Lung (tissue), 12 donors: Measurements from ENCODE around the gene ZDHHC7. TPM values are rescaled to one million over a fixed set of nuclear protein-coding genes. Genes with fewer than 3 reads are reported as not detected.

Source experiments
- ATAC-seq: fragments of 200-7000 bp; cut with Tn5 transposase; one replicate; pipeline ENCODE4 v1.9.1; 2020; ENCODE audit warnings: moderate number of reproducible peaks; ENCODE audit not compliant: insufficient read depth, low FRiP score
- DNase-seq, 3 donors: peaks; one replicate each; pipeline ENCODE4 v3.0.0-alpha.2; 2013 to 2017
- H3K27ac ChIP-seq, 2 donors: one replicate each; pipeline ENCODE4 v1.5.1; 2013; ENCODE audit warnings: mild to moderate bottlenecking in 2 of 2, moderate library complexity in 2 of 2, control low read depth in 1 of 2, inconsistent platforms in 1 of 2, low read depth in 1 of 2, low read length in 1 of 2
- H3K27me3 ChIP-seq, 3 donors: one replicate each; pipeline ENCODE4 v1.5.1; 2013; ENCODE audit warnings: low read length in 2 of 3; ENCODE audit not compliant: control insufficient read depth in 3 of 3, insufficient read depth in 3 of 3
- H3K36me3 ChIP-seq, 4 donors: one replicate each; pipeline ENCODE4 v1.5.1; 2013; ENCODE audit warnings: low read length in 4 of 4, mild to moderate bottlenecking in 1 of 4, moderate library complexity in 1 of 4; ENCODE audit not compliant: control insufficient read depth in 4 of 4, insufficient read depth in 4 of 4
- H3K4me1 ChIP-seq, 5 donors: one replicate each; pipeline ENCODE4 v1.5.1; 2013; ENCODE audit warnings: low read length in 5 of 5, mild to moderate bottlenecking in 2 of 5, moderate library complexity in 1 of 5; ENCODE audit not compliant: control insufficient read depth in 5 of 5, insufficient read depth in 5 of 5
- H3K4me3 ChIP-seq: one replicate; pipeline ENCODE4 v1.5.1; 2013; ENCODE audit warnings: mild to moderate bottlenecking, control low read depth, moderate library complexity
- H3K9ac ChIP-seq, 2 donors: one replicate each; pipeline ENCODE4 v1.5.1; 2013; ENCODE audit warnings: low read length in 2 of 2, control low read depth in 1 of 2; ENCODE audit not compliant: insufficient read depth in 1 of 2
- H3K9me3 ChIP-seq, 4 donors: one replicate each; pipeline ENCODE4 v1.5.1; 2013; ENCODE audit warnings: low read length in 3 of 4, mild to moderate bottlenecking in 1 of 4, moderate library complexity in 1 of 4; ENCODE audit not compliant: control insufficient read depth in 4 of 4, insufficient read depth in 3 of 4
- WGBS, 2 donors: extraction: QIAGEN DNeasy Blood & Tissue Kit; methylation state at CpG; one replicate each; pipeline ENCODE4 v1.1.7; 2013; 5-methylcytosine and 5-hydroxymethylcytosine counted together
- polyA plus RNA-seq, 2 donors: library from polyadenylated mRNA; stranded (reverse); fragments of 200-250 nt; gene quantifications; one replicate each; pipeline ENCODE4 v1.2.1, GENCODE V29; 2013
- total RNA-seq, 2 donors: library from RNA; depleted of rRNA in 1 of 2; stranded (reverse); fragments of >200 nt in 1 of 2; gene quantifications; one replicate each; pipeline ENCODE4 v1.2.1, GENCODE V29; 2014 to 2021
- TF ChIP-seq, protein P1 (sequence below): IDR thresholded peaks from 2 replicates; pipeline ENCODE4 v1.5.1; 2012; ENCODE audit warnings: mild to moderate bottlenecking; ENCODE audit errors: control extremely low read depth, extremely low read depth
- donor health status: control.
- donor health status: control.
- donor health status: Bipolar disorder and iron deficiency.
- donor health status: healthy.
- donor health status: DM: yes; HTN: yes; CAD: no.

The ZDHHC7 gene
- total and polyA plus RNA-seq, 4 donors = 23.6 to 61.1 (median 45.4) TPM

DNA sequence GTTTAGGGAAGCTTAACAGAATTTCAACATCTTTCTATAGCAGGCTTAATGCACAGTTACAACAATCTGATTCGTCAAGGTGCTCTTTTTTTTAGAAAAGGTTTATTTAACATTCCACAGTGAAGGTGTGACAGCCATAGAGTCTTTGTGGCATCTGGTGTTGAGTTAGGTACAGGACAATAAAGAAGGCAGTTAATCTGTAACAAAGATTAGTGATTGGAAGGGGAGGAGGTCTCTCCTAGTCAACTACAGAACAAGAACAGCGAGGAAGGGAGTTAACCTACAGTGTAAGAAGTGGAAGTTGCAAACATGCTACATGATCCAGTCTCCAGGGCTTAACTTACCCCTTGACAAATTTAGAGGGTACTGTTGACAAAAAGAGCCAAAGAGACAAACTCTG is 3.0 kb upstream of the ZDHHC7 start:
- WGBS, 2 donors = 36 to 65% methylated on average over 2 of the region's 2 CpGs
- no peaks in the 10 kb centered on the region for H3K9me3 ChIP-seq
- DNase-seq = no peak
- H3K4me1 ChIP-seq = peaks cover 4 to 18% (median 6%) of the 10 kb centered on the region in 5 donors
- H3K27me3 ChIP-seq = peaks cover 0 to 2% (median 0%) of the 10 kb centered on the region in 3 donors
- peaks cover 0 to under 1% (median 0%) of the 10 kb centered on the region in 4 donors for H3K36me3 ChIP-seq
- TF ChIP-seq, protein P1, sequence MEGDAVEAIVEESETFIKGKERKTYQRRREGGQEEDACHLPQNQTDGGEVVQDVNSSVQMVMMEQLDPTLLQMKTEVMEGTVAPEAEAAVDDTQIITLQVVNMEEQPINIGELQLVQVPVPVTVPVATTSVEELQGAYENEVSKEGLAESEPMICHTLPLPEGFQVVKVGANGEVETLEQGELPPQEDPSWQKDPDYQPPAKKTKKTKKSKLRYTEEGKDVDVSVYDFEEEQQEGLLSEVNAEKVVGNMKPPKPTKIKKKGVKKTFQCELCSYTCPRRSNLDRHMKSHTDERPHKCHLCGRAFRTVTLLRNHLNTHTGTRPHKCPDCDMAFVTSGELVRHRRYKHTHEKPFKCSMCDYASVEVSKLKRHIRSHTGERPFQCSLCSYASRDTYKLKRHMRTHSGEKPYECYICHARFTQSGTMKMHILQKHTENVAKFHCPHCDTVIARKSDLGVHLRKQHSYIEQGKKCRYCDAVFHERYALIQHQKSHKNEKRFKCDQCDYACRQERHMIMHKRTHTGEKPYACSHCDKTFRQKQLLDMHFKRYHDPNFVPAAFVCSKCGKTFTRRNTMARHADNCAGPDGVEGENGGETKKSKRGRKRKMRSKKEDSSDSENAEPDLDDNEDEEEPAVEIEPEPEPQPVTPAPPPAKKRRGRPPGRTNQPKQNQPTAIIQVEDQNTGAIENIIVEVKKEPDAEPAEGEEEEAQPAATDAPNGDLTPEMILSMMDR = no peak
- H3K27ac ChIP-seq = no peak overlapping the region
- no peak overlapping the region for H3K4me3 ChIP-seq
- no peak overlapping the region for H3K9ac ChIP-seq
- ATAC-seq = no peak

DNA sequence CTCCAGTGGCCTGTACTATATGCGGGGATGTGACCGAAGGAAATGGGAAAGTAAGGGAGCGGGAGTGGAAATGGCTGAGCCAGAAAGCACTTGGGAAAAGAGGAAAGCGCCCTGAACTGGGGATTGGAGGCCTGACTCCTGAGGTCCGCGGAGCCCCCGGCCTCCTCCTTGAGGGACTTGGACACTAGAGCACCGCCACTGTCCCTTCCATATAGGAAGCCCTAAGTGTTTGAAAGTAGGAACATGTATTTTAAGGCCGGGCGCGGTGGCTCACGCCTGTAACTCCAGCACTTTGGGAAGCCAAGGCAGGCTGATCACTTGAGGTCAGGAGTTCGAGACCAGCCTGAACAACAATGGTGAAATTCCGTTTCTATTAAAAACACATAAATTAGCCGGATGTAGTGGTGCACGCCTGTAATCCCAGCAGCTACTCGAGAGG is 530 bp upstream of the ZDHHC7 start:
- TF ChIP-seq, protein P1 = no peak
- H3K4me3 ChIP-seq = peak overlapping the region; percentile 94
- H3K9ac ChIP-seq = peak overlapping the region; percentile 85 to 92
- no peaks in the 10 kb centered on the region for H3K27me3 ChIP-seq
- H3K27ac ChIP-seq = peak overlapping the region; percentile 87 to 99
- ATAC-seq (no peak), DNase-seq (no peak)
- H3K4me1 ChIP-seq = peaks cover 4 to 14% (median 11%) of the 10 kb centered on the region in 5 donors
- peaks cover 0 to 4% (median 2%) of the 10 kb centered on the region in 4 donors for H3K36me3 ChIP-seq
- WGBS, 2 donors = 8 to 11% methylated on average over 17 of the region's 17 CpGs
- H3K9me3 ChIP-seq = no peaks in the 10 kb centered on the region

DNA sequence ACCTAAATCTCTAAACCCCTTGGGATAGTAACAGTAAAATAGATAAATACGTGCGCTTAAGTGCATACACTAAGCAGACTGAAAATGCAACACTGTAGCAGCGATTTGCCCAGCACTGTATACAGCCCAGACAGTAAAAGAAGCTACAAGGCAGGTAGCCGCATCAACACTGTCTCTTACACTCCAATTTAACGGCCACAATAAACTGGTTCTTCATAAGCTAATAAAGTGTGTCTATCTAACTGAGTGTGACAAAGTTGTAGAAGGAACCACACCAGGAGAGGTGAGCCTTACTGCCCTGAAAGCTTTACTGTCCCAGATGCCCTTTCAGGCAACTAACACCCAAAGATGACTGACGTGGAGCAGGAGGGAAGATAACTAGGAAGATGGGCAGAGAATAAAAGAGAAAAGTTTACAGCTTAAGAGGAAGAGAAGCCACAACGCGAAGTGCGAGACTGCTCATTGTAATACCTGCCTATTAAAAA is 847 bp downstream of the ZDHHC7 start:
- peak overlapping the region; percentile 94 for H3K4me3 ChIP-seq
- ATAC-seq (no peak), DNase-seq (no peak)
- peaks cover 0 to 4% (median 2%) of the 10 kb centered on the region in 4 donors for H3K36me3 ChIP-seq
- peak overlapping the region; percentile 61 to 89 for H3K9ac ChIP-seq
- TF ChIP-seq, protein P1 = no peak
- peak overlapping the region; percentile 87 to 99 for H3K27ac ChIP-seq
- WGBS, 2 donors = 25 to 38% methylated on average over 9 of the region's 9 CpGs
- H3K9me3 ChIP-seq = no peaks in the 10 kb centered on the region
- no peaks in the 10 kb centered on the region for H3K27me3 ChIP-seq
- H3K4me1 ChIP-seq = peaks cover 8 to 17% (median 15%) of the 10 kb centered on the region in 5 donors

DNA sequence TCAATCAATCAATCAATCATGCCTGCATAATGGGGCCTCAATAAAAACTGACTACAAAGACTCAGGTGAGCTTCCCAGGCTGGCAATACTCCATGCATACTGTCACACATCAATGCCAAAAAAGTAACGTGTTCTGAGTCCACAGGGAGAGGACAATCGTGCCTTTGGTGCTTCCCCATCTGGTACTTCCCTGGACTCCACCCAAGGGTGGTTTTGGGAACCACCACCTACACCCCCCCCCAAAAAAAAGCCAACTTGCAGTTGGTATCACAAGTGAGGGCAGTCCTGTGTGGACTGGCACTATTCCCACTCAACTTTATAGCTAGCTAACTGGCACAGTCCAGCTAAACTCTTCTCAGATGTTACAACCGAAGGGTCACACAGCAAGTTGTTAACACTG is 3.1 kb downstream of the ZDHHC7 start:
- no peaks in the 10 kb centered on the region for H3K9me3 ChIP-seq
- peaks cover 17 to 36% (median 26%) of the 10 kb centered on the region in 5 donors for H3K4me1 ChIP-seq
- no peak for DNase-seq
- no peak overlapping the region for H3K4me3 ChIP-seq
- TF ChIP-seq, protein P1 = no peak
- WGBS, 2 donors = 55 to 69% methylated on average over 3 of the region's 3 CpGs
- no peaks in the 10 kb centered on the region for H3K27me3 ChIP-seq
- peak overlapping the region in 1 of 2 donors; percentile 15 for H3K27ac ChIP-seq
- no peak overlapping the region for H3K9ac ChIP-seq
- peaks cover 0 to 4% (median 2%) of the 10 kb centered on the region in 4 donors for H3K36me3 ChIP-seq
- ATAC-seq = no peak
